ENCODE measurements around the gene MGAT4A. TPM values are rescaled to one million over a fixed set of nuclear protein-coding genes. Genes with fewer than 3 reads are reported as not detected.

The MGAT4A gene
- total RNA-seq, 2 experiments from 2014 or later: 200 to 204 TPM

- Histone ChIP-seq H3K9me3 (ENCODE audit: control insufficient read depth in 1 of 2, insufficient read depth in 1 of 2, low read length in 2 of 2) (peaks cover 3 to 22% of the 10 kb centered on the region in 2 experiments), H3K27ac (ENCODE audit: low read depth in 1 of 2, low read length in 2 of 2) (no peak overlapping the region), H3K4me3 (ENCODE audit: low read length) (no peak overlapping the region), H3K4me1 (ENCODE audit: insufficient read depth, low read length) (peaks cover 52% of the 10 kb centered on the region), H3K36me3 (ENCODE audit: insufficient read depth, low read length) (peaks cover 65% of the 10 kb centered on the region), H3K27me3 (ENCODE audit: control insufficient read depth in 1 of 2, insufficient read depth in 2 of 2, low read length in 2 of 2) (no peaks in the 10 kb centered on the region)
- Mint-ChIP-seq H3K36me3 (ENCODE audit: low read depth) (peaks cover 95% of the 10 kb centered on the region), H3K4me1 (ENCODE audit: low read depth) (peaks cover 90% of the 10 kb centered on the region), H3K4me3 (no peak overlapping the region), H3K27ac (peak overlapping the region; percentile 87), H3K27me3 (no peaks in the 10 kb centered on the region), H3K9me3 (no peaks in the 10 kb centered on the region)
- intact Hi-C loops (cut with DNase I, micrococcal nuclease): no loop called here
- ATAC-seq (ENCODE audit: poor library complexity) (no peak), DNase-seq (no peak)
- no peak for TF ChIP-seq CTCF (IDR thresholded peaks at IDR 0.05)
- POLR2A ChIA-PET: interaction anchor here (0.7 to 10.0 kb wide), 5 partner anchors 9 to 103 kb away, joined by 3 to 90 read pairs (median 4); partner anchors contain the start of gene MGAT4A
- CTCF ChIA-PET: interaction anchor here (0.6 to 2.0 kb wide), 5 partner anchors 9 to 102 kb away, joined by 3 to 7 read pairs (median 3); no protein-coding TSS in a partner anchor
These were observed 10.6 kb downstream of the MGAT4A start for GRCh38 chr2:98720286-98720685.

- Mint-ChIP-seq H3K36me3 (ENCODE audit: low read depth) (peaks cover 75% of the 10 kb centered on the region), H3K9me3 (no peaks in the 10 kb centered on the region), H3K27me3 (no peaks in the 10 kb centered on the region), H3K27ac (peak overlapping the region; percentile 87), H3K4me3 (peak overlapping the region; percentile 35), H3K4me1 (ENCODE audit: low read depth) (peaks cover 87% of the 10 kb centered on the region)
- Histone ChIP-seq H3K4me1 (ENCODE audit: insufficient read depth, low read length) (peaks cover 59% of the 10 kb centered on the region), H3K9me3 (ENCODE audit: control insufficient read depth in 1 of 2, insufficient read depth in 1 of 2, low read length in 2 of 2) (peaks cover 0 to 22% of the 10 kb centered on the region in 2 experiments), H3K4me3 (ENCODE audit: low read length) (no peak overlapping the region), H3K36me3 (ENCODE audit: insufficient read depth, low read length) (peaks cover 48% of the 10 kb centered on the region), H3K27me3 (ENCODE audit: control insufficient read depth in 1 of 2, insufficient read depth in 2 of 2, low read length in 2 of 2) (no peaks in the 10 kb centered on the region), H3K27ac (ENCODE audit: low read depth in 1 of 2, low read length in 2 of 2) (no peak overlapping the region)
- TF ChIP-seq CTCF (IDR thresholded peaks at IDR 0.05): no peak
- CTCF ChIA-PET: interaction anchor here (0.9 to 1.4 kb wide), 3 partner anchors 9 to 13 kb away, joined by 3 to 8 read pairs (median 5); no protein-coding TSS in a partner anchor
- intact Hi-C loops (cut with DNase I, micrococcal nuclease): no loop called here
- POLR2A ChIA-PET: interaction anchor here (0.7 to 10.0 kb wide), 8 partner anchors 10 to 111 kb away, joined by 3 to 90 read pairs (median 4); partner anchors contain the start of gene MGAT4A
- ATAC-seq (ENCODE audit: poor library complexity) (no peak), DNase-seq (no peak)
These were observed 13.3 kb downstream of the MGAT4A start for GRCh38 chr2:98717621-98718020.

GRCh38 chr2:98716786-98717185, 14.1 kb downstream of the MGAT4A start:
- peaks cover 43% of the 10 kb centered on the region for H3K36me3 ChIP-seq (ENCODE audit: insufficient read depth, low read length)
- peak overlapping the region; percentile 87 for H3K27ac Mint-ChIP-seq
- no peak for DNase-seq
- peak overlapping the region; percentile 33 to 47 for H3K27ac ChIP-seq (ENCODE audit: low read depth in 1 of 2, low read length in 2 of 2)
- H3K36me3 Mint-ChIP-seq (ENCODE audit: low read depth): peaks cover 75% of the 10 kb centered on the region
- H3K4me1 ChIP-seq (ENCODE audit: insufficient read depth, low read length): peaks cover 67% of the 10 kb centered on the region
- H3K4me3 Mint-ChIP-seq: no peak overlapping the region
- peaks cover 87% of the 10 kb centered on the region for H3K4me1 Mint-ChIP-seq (ENCODE audit: low read depth)
- intact Hi-C loops (cut with DNase I, micrococcal nuclease): no loop called here
- ChIA-PET CTCF (interaction anchor here (1.4 kb wide), 1 partner anchor 14 kb away, joined by 3 read pairs; the partner anchor contains the start of gene MGAT4A), POLR2A (interaction anchor here (0.8 to 10.0 kb wide), 4 partner anchors 13 to 60 kb away, joined by 3 to 90 read pairs (median 4); partner anchors contain the start of gene MGAT4A)
- H3K4me3 ChIP-seq (ENCODE audit: low read length): no peak overlapping the region
- H3K27me3 Mint-ChIP-seq: no peaks in the 10 kb centered on the region
- no peak for TF ChIP-seq CTCF (IDR thresholded peaks at IDR 0.05)
- ATAC-seq (ENCODE audit: poor library complexity): no peak
- H3K9me3 ChIP-seq (ENCODE audit: control insufficient read depth in 1 of 2, insufficient read depth in 1 of 2, low read length in 2 of 2): peaks cover 0 to 17% of the 10 kb centered on the region in 2 experiments
- H3K27me3 ChIP-seq (ENCODE audit: control insufficient read depth in 1 of 2, insufficient read depth in 2 of 2, low read length in 2 of 2): no peaks in the 10 kb centered on the region
- no peaks in the 10 kb centered on the region for H3K9me3 Mint-ChIP-seq
